ENCODE results near the gene RGL1. TPM values are rescaled to one million over a fixed set of nuclear protein-coding genes. Genes with fewer than 3 reads are reported as not detected.

RGL1 gene
- total and polyA plus RNA-seq, 9 of the 15 experiments (the other 6 are each of a cell fraction or from before 2014, with no cell fraction given), result under 0.01 to 0.07 (median 0.04) TPM

DNA sequence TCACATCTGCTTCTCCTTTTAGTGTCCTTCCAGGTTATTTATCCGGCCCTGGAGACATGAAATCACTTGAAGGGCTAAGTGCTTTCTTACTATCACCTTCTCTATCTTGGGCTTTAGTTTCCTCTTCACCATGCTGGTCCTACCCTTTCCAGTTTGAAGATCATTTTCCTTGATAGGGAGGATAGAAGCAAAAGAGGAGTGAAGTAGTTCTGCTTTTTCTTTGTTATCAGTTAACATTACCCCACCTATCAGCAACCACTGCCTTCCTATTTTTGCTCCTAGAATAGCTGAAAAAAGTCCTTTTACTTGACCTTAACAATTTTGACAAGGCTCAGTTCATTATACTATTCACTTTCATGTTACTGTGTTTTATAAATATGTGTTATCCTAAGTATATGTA is 19.4 kb downstream of the RGL1 start:
- Histone ChIP-seq H3K9ac (ENCODE audit: insufficient read depth in 1 of 2, low read depth in 2 of 2, low read length in 2 of 2) (no peak overlapping the region), H3K36me3 (ENCODE audit: control insufficient read depth, insufficient read depth, low read length) (no peaks in the 10 kb centered on the region), H3K9me3 (replicated peaks; ENCODE audit: control insufficient read depth, insufficient read depth, low read depth, low read length) (no peaks in the 10 kb centered on the region), H3K27ac (ENCODE audit: extremely low read depth, low read depth, low read length) (no peak overlapping the region), H2AFZ (ENCODE audit: low read depth, low read length) (no peak overlapping the region), H3K4me2 (ENCODE audit: insufficient read depth, low read length) (no peak overlapping the region), H3K4me1 (replicated peaks in 1 of 2; ENCODE audit: control insufficient read depth in 2 of 2, insufficient read depth in 2 of 2, low read length in 2 of 2) (no peaks in the 10 kb centered on the region), H3K27me3 (ENCODE audit: control insufficient read depth in 2 of 2, insufficient read depth in 2 of 2, low read length in 2 of 2) (peaks cover 0 to 3% of the 10 kb centered on the region in 2 experiments; a peak in 1 of 5 replicates), H3K79me2 (ENCODE audit: control insufficient read depth, insufficient read depth, low read length) (no peaks in the 10 kb centered on the region), H4K20me1 (replicated peaks; ENCODE audit: control insufficient read depth, insufficient read depth, low read length) (no peaks in the 10 kb centered on the region), H3K9me1 (ENCODE audit: control insufficient read depth, insufficient read depth, low read length) (no peaks in the 10 kb centered on the region), H3K4me3 (no peak overlapping the region)
- WGBS (ENCODE audit: insufficient coverage, low coverage, missing lambda C conversion rate), result 5% methylated on average over 1 of the region's 1 CpG
- CTCF ChIA-PET (ENCODE audit: low intra/inter-chr PET ratio), result no interaction called here
- no peak for ATAC-seq
- in situ Hi-C loops (cut with MboI), result no loop called here
- no TSS peak for BruUV-seq (replicated peaks)
- intact Hi-C loops (cut with micrococcal nuclease), result no loop called here
- FAIRE-seq, result peak; percentile 19
- no peak for DNase-seq (ENCODE audit: extremely low read depth in 1 of 4, low spot score in 3 of 4)
- POLR2A ChIA-PET, result no interaction called here
- TF ChIP-seq, protein P1, sequence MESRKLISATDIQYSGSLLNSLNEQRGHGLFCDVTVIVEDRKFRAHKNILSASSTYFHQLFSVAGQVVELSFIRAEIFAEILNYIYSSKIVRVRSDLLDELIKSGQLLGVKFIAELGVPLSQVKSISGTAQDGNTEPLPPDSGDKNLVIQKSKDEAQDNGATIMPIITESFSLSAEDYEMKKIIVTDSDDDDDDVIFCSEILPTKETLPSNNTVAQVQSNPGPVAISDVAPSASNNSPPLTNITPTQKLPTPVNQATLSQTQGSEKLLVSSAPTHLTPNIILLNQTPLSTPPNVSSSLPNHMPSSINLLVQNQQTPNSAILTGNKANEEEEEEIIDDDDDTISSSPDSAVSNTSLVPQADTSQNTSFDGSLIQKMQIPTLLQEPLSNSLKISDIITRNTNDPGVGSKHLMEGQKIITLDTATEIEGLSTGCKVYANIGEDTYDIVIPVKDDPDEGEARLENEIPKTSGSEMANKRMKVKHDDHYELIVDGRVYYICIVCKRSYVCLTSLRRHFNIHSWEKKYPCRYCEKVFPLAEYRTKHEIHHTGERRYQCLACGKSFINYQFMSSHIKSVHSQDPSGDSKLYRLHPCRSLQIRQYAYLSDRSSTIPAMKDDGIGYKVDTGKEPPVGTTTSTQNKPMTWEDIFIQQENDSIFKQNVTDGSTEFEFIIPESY (CRISPR knock-in tag; IDR thresholded peaks at IDR 0.05), result no peak
- no peak for TF ChIP-seq ZNF644 (tag; IDR thresholded peaks at IDR 0.05; ENCODE audit: low read depth)
- TF ChIP-seq NEUROD1 (IDR thresholded peaks at IDR 0.05; ENCODE audit: borderline replicate concordance, low read depth, low read length, partially characterized antibody), result no peak
- TF ChIP-seq, protein P2, sequence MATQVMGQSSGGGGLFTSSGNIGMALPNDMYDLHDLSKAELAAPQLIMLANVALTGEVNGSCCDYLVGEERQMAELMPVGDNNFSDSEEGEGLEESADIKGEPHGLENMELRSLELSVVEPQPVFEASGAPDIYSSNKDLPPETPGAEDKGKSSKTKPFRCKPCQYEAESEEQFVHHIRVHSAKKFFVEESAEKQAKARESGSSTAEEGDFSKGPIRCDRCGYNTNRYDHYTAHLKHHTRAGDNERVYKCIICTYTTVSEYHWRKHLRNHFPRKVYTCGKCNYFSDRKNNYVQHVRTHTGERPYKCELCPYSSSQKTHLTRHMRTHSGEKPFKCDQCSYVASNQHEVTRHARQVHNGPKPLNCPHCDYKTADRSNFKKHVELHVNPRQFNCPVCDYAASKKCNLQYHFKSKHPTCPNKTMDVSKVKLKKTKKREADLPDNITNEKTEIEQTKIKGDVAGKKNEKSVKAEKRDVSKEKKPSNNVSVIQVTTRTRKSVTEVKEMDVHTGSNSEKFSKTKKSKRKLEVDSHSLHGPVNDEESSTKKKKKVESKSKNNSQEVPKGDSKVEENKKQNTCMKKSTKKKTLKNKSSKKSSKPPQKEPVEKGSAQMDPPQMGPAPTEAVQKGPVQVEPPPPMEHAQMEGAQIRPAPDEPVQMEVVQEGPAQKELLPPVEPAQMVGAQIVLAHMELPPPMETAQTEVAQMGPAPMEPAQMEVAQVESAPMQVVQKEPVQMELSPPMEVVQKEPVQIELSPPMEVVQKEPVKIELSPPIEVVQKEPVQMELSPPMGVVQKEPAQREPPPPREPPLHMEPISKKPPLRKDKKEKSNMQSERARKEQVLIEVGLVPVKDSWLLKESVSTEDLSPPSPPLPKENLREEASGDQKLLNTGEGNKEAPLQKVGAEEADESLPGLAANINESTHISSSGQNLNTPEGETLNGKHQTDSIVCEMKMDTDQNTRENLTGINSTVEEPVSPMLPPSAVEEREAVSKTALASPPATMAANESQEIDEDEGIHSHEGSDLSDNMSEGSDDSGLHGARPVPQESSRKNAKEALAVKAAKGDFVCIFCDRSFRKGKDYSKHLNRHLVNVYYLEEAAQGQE (IDR thresholded peaks at IDR 0.05; ENCODE audit: borderline replicate concordance), result no peak
- TF ChIP-seq, protein P2 (CRISPR knock-in tag; IDR thresholded peaks at IDR 0.05; ENCODE audit: low read depth), result no peak
- peak; percentile 9; the same call in 1 of the 2 replicates for TF ChIP-seq SPI1 (IDR thresholded peaks at IDR 0.05; ENCODE audit: borderline replicate concordance, low read depth, low read length)
- TF ChIP-seq, protein P3, sequence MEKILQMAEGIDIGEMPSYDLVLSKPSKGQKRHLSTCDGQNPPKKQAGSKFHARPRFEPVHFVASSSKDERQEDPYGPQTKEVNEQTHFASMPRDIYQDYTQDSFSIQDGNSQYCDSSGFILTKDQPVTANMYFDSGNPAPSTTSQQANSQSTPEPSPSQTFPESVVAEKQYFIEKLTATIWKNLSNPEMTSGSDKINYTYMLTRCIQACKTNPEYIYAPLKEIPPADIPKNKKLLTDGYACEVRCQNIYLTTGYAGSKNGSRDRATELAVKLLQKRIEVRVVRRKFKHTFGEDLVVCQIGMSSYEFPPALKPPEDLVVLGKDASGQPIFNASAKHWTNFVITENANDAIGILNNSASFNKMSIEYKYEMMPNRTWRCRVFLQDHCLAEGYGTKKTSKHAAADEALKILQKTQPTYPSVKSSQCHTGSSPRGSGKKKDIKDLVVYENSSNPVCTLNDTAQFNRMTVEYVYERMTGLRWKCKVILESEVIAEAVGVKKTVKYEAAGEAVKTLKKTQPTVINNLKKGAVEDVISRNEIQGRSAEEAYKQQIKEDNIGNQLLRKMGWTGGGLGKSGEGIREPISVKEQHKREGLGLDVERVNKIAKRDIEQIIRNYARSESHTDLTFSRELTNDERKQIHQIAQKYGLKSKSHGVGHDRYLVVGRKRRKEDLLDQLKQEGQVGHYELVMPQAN (IDR thresholded peaks at IDR 0.05; ENCODE audit: borderline replicate concordance), result no peak
- TF ChIP-seq, protein P4, sequence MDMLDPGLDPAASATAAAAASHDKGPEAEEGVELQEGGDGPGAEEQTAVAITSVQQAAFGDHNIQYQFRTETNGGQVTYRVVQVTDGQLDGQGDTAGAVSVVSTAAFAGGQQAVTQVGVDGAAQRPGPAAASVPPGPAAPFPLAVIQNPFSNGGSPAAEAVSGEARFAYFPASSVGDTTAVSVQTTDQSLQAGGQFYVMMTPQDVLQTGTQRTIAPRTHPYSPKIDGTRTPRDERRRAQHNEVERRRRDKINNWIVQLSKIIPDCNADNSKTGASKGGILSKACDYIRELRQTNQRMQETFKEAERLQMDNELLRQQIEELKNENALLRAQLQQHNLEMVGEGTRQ (CRISPR knock-in tag; IDR thresholded peaks at IDR 0.05), result no peak
- TF ChIP-seq NCOA4 (IDR thresholded peaks at IDR 0.05; ENCODE audit: partially characterized antibody), result no peak
- no peak for TF ChIP-seq ZFP30 (CRISPR knock-in tag; IDR thresholded peaks at IDR 0.05; ENCODE audit: borderline replicate concordance)

Measured in K562 (cell line).